OCI-M2 (cell line): ENCODE measurements around the gene EGF.
"Not testable (repeated sequence)": the region's sequence is repeated elsewhere in the genome, so short reads cannot be mapped to it uniquely, and the experiment has no call there.

Experiments
- DNase-seq: peaks from one replicate; lab custom pipeline; 2025; ENCODE audit not compliant: unreplicated experiment; lab: John Stamatoyannopoulos, UW

The EGF gene

DNA sequence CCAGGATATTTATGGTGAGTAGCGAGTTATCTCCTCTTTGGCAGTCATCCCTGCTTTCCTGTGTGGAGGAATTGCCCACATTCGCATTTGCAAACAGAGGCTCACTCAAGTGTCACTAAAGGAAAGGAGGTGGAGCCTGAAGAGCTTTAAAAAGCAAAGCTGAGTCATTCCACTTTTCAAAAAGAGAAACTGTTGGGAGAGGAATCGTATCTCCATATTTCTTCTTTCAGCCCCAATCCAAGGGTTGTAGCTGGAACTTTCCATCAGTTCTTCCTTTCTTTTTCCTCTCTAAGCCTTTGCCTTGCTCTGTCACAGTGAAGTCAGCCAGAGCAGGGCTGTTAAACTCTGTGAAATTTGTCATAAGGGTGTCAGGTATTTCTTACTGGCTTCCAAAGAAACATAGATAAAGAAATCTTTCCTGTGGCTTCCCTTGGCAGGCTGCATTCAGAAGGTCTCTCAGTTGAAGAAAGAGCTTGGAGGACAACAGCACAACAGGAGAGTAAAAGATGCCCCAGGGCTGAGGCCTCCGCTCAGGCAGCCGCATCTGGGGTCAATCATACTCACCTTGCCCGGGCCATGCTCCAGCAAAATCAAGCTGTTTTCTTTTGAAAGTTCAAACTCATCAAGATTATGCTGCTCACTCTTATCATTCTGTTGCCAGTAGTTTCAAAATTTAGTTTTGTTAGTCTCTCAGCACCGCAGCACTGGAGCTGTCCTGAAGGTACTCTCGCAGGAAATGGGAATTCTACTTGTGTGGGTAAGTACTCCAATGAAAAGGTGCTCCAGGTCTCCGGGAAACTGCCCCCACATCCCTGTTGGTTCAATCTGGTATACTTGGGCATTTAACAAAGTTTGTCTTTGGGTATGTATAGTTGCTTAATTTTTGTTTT is at the start of gene EGF:
Gene EGF, plus strand, starts transcription at position 178 of the 890 bp plus-strand sequence. Its CDS starts 453 bp downstream, at position 631.
- DNase-seq = no peak

DNA sequence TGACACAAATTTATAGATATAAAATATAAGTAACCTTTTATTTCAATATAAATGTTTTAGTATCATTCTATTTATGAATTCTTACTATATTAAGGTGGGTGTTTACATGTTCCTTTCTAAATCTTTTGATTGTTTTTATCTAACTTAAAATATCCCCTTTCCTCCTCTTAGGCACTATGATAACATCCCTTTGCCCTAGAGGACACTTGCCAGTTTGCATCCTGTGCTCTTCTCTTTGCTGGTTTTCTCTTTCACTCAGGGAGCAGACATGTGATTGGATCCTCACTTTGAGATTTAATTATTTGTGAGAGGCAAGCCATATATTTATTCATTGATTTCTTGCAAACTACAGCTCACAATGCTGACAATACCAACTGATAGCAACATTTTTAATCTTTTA is 48.5 kb upstream of the EGF start:
- no peak for DNase-seq

DNA sequence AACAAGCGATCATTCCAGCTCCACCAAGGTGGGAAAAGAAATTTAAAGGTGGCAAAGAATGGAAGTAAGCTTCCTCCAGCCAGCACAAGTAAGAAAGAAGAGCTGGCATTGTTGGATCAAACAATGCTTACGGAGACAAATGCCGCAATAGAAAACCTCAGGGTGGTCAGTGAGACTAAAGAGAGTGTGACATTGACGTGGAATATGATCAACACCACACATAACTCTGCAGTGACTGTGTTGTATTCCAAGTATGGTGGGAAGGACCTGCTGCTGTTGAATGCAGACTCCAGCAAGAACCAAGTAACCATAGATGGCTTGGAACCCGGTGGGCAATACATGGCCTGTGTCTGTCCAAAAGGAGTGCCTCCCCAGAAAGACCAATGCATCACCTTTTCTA is 42.6 kb upstream of the EGF start:
- no peak for DNase-seq

GRCh38 chr4:109872065-109872464 is 40.6 kb upstream of the EGF start:
- DNase-seq = no peak

DNA sequence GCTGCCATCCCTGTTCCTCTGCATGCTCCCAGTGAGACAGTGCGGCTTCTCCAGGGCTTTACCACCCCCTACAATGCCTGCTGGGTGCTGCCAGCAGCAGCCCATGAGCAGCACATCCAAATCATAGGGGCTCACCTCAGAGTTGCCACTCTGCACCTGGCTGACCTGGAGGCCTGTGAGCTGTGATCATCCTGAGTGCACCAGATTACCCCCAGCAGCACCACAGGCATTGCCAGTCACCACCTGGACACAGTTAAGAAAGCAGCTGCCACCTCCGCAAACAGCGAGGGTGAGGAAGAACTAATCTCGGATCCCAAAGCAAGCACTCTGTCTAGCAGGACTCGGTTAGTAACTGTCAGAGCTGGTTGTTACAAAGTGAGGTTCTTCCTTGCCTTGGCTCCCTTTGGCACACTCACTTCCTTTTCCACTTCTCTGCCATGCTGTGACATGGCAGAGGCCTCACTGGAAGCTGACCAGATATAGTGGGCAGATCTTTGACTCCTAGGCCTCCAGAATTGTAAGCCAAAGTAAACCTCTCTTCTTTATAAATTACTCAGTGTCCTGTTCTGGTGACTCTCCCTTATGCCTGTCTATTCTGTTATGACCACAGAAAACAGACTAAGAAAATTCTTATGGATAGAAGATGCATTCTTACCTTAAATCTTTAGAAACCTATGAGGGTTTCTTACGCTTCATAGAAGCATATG is 39.6 kb upstream of the EGF start:
- no peak for DNase-seq

DNA sequence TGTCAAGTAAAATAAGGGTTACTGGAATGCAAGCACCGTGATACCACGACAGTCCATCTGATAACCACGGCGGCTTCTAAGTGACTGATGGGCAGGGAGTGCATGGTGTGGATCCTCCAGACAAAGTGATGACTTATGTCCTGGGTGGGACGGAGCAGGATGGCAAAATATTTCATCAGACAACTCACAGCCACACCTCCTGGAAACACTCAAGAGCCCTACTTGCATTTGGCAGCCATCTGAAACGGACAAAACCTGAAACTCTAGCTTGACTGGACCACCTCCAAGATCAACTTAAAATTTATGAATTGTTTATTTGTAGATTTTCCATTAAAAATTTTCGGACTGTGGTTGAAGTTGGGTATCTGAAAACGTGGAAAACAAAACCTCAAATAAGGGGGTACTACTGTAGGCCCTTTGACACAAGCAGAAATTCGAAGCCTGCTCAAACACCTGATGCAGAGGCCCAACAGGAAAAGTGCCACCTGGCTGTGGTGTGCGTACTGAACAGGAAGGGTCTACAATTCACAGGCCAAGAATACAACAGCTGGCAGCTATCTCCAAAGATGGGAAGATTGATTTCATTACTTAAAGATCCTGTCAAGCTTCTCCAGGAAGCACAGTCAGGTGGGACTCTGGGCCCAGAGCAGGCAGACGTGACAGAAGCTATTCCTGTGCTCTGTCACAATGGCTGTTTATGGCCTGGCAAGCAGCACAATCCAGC is 38.7 kb upstream of the EGF start:
- no peak for DNase-seq

DNA sequence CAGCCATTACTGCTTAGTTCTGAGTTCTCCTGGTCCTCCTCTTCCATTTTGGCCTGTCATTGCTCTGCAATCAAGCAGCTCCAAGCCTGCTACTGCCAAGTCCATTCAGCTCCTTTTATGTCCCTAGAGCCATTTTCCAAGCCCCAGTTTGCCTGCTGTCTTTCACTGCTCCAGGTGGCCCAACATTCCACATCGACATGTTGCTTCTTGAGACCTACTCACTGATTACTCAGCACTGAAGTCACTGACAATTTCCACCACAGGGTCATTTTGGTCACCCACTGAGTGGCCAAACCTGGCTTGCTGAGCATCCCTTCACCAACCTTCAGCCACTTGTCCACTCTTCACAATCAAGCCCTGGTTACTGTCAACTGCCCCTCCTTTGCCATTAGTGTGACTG is 37.6 kb upstream of the EGF start:
- DNase-seq = no peak

- not testable (repeated sequence) for DNase-seq
These were observed 37.1 kb upstream of the EGF start for GRCh38 chr4:109875553-109875952.

DNA sequence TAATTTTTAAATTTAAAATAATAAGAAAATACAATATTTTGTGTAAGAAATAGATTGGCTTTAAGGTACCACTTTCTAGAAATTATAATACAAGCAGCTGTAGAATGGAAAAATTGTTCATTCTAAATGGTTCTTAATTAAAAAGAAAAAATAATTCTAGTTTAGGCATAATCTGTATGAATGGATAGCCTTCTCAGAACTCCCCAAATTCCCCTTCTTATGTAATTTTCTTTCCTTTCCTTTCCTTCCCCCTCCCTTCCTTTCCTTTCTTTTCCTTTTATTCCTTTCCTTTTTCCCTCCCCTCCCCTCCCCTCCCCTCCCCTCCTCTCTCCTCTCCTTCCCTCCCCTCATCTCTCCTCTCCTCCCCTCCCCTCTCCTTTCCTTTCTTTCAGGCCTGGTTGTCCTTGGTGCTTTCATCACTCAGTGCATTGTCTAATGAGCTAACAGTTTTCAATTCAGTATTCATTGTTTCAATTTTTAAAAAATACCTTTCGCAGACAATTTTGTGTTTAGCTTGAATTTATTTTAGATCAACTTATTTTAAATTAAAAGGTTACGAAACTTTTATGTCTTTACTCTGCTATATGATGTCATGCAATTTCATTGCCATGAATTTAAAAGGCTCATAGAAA is 35.9 kb upstream of the EGF start:
- no peak for DNase-seq

- DNase-seq = no peak
These were observed 35.3 kb upstream of the EGF start for GRCh38 chr4:109877400-109877799.

DNA sequence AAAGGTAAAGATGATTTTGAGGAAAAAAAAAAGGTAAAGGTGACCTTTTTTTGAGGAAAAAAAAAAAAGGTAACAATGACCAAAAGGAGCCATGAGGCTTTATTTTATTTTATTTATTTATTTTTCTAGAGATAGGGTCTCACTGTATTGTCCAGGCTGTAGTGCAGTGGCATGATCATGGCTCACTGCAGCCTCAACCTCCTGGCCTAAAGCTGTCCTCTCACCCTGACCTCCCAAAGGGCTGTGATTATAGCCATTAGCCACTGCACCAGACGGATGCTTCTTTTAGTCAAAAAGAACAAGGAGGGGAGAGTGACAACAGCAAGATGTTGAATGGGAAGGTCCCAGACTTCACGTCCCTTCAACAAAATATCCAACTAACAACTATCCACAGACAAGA is 34.3 kb upstream of the EGF start:
- no peak for DNase-seq

GRCh38 chr4:109879081-109879480 is 33.6 kb upstream of the EGF start:
- DNase-seq = no peak

DNA sequence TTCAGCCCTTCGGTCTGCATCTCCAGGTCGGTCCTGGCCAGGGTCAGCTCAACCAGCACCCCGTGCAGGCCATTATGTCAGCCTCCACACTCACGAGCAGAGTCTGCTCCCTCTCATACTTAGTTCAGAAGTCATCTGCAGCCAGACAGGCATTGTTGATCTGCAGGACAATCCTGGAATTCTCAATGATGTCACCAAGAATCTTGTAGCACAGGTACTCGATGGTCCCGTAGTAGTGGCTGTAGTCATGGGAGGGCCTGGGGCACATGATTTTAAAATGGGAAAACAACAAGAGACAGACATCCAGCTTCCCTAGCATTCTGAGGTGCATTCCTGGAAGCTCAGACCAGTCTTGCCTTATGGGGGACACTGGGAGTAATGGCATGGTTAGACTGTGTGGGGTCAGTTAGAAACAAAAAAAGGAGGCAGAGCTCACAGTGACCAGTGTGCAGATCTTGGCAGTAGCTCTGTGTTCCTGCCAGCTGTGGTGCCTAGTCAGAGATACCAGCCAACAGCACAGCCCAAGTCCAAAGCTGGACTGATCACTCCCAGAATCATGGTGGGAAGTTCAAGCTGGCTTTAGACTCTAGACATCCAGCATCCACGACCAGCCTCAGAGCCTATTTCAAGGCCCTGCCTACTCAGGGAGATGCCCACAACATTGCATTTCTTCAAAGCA is 32.9 kb upstream of the EGF start:
- no peak for DNase-seq

DNA sequence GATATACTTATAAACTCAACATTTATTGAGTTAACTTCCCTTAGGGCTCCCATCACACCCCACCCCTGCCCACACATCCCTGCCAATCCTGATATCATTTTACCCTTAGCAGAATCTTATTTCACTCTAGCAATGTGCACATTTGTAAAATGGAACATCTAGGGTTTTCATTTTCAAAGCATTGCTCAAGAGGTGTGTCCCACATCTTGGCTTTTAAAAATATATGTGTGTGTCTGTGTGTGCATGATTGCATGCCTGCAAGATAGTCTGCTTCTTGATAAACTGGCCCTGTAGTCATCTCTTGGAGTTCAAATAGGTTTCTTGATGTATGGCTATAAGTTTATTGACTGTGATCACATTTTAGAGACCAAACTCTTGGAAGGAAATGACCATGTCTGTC is 26.4 kb upstream of the EGF start:
- DNase-seq = no peak

DNA sequence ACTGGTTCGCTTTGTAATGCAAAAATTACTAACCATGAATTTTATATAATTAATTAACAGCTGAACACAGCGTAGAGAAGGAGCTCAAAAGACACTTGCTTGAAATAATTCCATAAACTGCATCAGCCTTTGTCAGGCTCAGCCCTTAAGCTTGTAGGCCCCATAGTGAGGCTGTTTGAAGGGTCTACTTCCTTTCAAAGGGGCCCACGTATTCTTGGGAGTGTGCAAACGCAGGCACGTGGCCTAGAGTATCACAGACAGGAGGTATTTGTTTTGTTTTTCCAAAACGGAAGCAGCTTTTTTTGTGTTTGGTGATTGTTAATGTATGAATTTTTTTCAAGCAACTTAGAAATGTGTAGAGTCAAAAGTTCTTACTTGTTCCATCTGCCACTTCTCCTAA is 25.6 kb upstream of the EGF start:
- DNase-seq = no peak

DNA sequence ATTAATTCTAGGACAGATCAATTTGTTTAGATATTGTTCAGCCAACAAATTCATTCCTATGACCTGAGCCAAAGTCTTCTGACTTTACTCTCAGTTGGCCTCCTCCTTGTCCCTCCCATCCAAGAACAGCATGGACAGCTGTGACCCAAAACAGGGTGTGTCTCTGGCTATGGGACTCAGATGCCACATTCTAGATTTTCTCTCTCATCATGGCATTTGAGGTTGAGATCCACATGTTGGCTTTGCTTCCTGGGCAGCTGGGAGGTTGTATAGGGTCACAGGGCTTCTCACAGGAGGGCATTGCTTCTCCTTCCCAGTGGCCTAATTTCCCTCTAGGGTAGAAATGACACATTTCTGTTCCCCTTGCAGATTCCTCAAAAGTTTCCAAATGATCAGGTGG is 22.6 kb upstream of the EGF start:
- no peak for DNase-seq

DNA sequence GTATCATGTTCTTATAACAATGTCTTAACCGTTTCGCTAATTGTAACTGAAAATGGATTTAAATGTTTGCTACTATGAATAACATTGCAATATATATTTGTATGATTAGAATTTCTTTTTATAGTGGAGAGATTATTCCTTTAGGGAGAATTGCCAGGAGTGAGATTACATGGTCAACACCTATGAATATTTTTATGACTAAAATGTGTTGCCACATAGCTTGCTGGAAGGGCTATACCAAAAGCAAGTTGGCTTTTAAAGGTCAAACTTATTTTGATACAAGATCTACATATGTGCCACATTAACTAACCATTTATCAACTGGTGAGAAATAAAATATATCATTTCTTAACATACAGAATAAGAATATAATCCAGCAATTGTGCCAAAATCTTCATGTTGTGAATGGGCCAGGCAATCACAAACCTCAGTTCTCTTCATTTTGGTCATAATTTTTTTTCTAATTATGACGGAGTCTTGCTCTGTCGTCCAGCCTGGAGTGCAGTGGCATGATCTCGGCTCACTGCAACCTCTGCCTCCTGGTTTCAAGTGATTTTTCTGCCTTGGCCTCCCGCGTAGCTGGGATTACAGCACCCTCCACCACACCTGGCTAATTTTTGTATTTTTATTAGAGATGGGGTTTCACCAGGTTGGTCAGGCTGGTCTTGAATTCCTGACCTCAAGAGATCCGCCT is 10.0 kb upstream of the EGF start:
- no peak for DNase-seq

GRCh38 chr4:109908731-109909130 is 4.0 kb upstream of the EGF start:
- DNase-seq = no peak

- no peak for DNase-seq
These were observed 2.4 kb upstream of the EGF start for GRCh38 chr4:109910256-109910655.

DNA sequence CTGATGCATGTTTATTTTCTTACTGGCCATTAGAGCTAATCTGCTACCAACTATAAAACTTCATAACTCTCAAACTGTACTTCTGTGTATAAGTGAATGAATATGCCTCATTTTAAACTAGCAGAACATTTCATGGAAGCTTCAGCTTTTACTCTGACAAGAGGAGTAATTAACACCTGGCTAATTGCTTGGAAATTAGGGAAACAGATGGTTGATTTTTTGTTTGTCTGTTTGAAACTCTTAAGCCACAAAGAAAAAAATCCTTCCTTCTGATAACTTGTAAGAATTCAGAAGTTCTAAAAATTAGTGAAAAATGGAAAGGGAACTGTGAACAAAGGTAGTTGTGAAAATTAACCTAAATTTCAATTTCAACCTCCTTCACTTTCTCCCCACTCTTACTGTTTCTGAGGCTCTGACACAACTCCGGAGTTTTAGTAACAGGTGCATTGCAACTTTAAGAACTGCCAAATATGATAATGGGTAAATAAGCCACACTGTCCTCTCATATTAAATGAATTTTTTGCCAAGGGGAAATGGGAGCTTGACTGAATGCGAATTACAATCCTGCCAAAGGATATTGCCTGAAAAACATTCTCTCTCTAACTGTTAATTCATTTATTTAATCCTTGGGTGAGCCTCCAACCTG is 1.0 kb downstream of the EGF start:
- DNase-seq = no peak
